Measurements from ENCODE around the gene SERPINB2. TPM values are rescaled to one million over a fixed set of nuclear protein-coding genes. Genes with fewer than 3 reads are reported as not detected.

The SERPINB2 gene
- total RNA-seq, 2 donors from 2014 or later, result not detected

- no peak overlapping the region for H3K4me3 ChIP-seq (ENCODE audit: low read length)
- H3K36me3 ChIP-seq (ENCODE audit: control insufficient read depth, insufficient read depth, low read length), result no peaks in the 10 kb centered on the region
- no peaks in the 10 kb centered on the region for H3K9me3 ChIP-seq (ENCODE audit: control insufficient read depth, low read length)
- H3K4me1 ChIP-seq (ENCODE audit: control insufficient read depth, insufficient read depth, low read length), result no peaks in the 10 kb centered on the region
- H3K9me3 Mint-ChIP-seq, result no peaks in the 10 kb centered on the region
- no peak overlapping the region for H3K27ac Mint-ChIP-seq
- H3K4me3 Mint-ChIP-seq, result no peak overlapping the region
- 93 to 100% methylated on average over 2 to 3 of the region's 3 CpGs for WGBS, 2 experiments (ENCODE audit: insufficient coverage in 1 of 2, insufficient read length in 1 of 2)
- H3K4me1 Mint-ChIP-seq, result no peaks in the 10 kb centered on the region
- H3K27me3 ChIP-seq (ENCODE audit: control insufficient read depth, insufficient read depth, low read length, poor library complexity, severe bottlenecking), result no peaks in the 10 kb centered on the region
- H3K27ac ChIP-seq (ENCODE audit: low read depth, low read length), result no peak overlapping the region
- DNase-seq, result no peak
- no peak for TF ChIP-seq CTCF (conservative IDR thresholded peaks at IDR 0.05)
- no peaks in the 10 kb centered on the region for H3K36me3 Mint-ChIP-seq (ENCODE audit: low read depth)
- no peak overlapping the region for H3K9ac ChIP-seq (ENCODE audit: extremely low read depth, low read length, poor library complexity, severe bottlenecking)
- no peaks in the 10 kb centered on the region for H3K27me3 Mint-ChIP-seq (ENCODE audit: insufficient read depth)
Measured at GRCh38 chr18:63869851-63870250, 17.7 kb upstream of the SERPINB2 start.

- H3K27me3 ChIP-seq (ENCODE audit: control insufficient read depth, insufficient read depth, low read length, poor library complexity, severe bottlenecking), result no peaks in the 10 kb centered on the region
- H3K27me3 Mint-ChIP-seq (ENCODE audit: insufficient read depth), result no peaks in the 10 kb centered on the region
- no peaks in the 10 kb centered on the region for H3K36me3 ChIP-seq (ENCODE audit: control insufficient read depth, insufficient read depth, low read length)
- H3K4me3 Mint-ChIP-seq, result no peak overlapping the region
- no peaks in the 10 kb centered on the region for H3K36me3 Mint-ChIP-seq (ENCODE audit: low read depth)
- no peak for TF ChIP-seq CTCF (conservative IDR thresholded peaks at IDR 0.05)
- H3K4me1 Mint-ChIP-seq, result no peaks in the 10 kb centered on the region
- H3K9me3 ChIP-seq (ENCODE audit: control insufficient read depth, low read length), result no peaks in the 10 kb centered on the region
- H3K9ac ChIP-seq (ENCODE audit: extremely low read depth, low read length, poor library complexity, severe bottlenecking), result no peak overlapping the region
- H3K4me1 ChIP-seq (ENCODE audit: control insufficient read depth, insufficient read depth, low read length), result no peaks in the 10 kb centered on the region
- no peak overlapping the region for H3K4me3 ChIP-seq (ENCODE audit: low read length)
- H3K9me3 Mint-ChIP-seq, result no peaks in the 10 kb centered on the region
- 50 to 100% methylated on average over 1 of the region's 1 CpG for WGBS, 2 experiments (ENCODE audit: insufficient coverage in 1 of 2, insufficient read length in 1 of 2)
- H3K27ac ChIP-seq (ENCODE audit: low read depth, low read length), result no peak overlapping the region
- no peak for DNase-seq
- H3K27ac Mint-ChIP-seq, result no peak overlapping the region
Measured at GRCh38 chr18:63871836-63872235, 15.7 kb upstream of the SERPINB2 start.

- Mint-ChIP-seq H3K4me3 (no peak overlapping the region), H3K27me3 (ENCODE audit: insufficient read depth) (no peaks in the 10 kb centered on the region), H3K27ac (no peak overlapping the region), H3K9me3 (no peaks in the 10 kb centered on the region), H3K4me1 (no peaks in the 10 kb centered on the region), H3K36me3 (ENCODE audit: low read depth) (no peaks in the 10 kb centered on the region)
- Histone ChIP-seq H3K4me3 (ENCODE audit: low read length) (no peak overlapping the region), H3K9me3 (ENCODE audit: control insufficient read depth, low read length) (no peaks in the 10 kb centered on the region), H3K27ac (ENCODE audit: low read depth, low read length) (no peak overlapping the region), H3K9ac (ENCODE audit: extremely low read depth, low read length, poor library complexity, severe bottlenecking) (no peak overlapping the region), H3K27me3 (ENCODE audit: control insufficient read depth, insufficient read depth, low read length, poor library complexity, severe bottlenecking) (no peaks in the 10 kb centered on the region), H3K4me1 (ENCODE audit: control insufficient read depth, insufficient read depth, low read length) (no peaks in the 10 kb centered on the region), H3K36me3 (ENCODE audit: control insufficient read depth, insufficient read depth, low read length) (no peaks in the 10 kb centered on the region)
- DNase-seq, result no peak
- no peak for TF ChIP-seq CTCF (conservative IDR thresholded peaks at IDR 0.05)
Measured at GRCh38 chr18:63872586-63872985, 14.9 kb upstream of the SERPINB2 start.
